Liver (tissue), 9 donors: ENCODE results near the gene PCF11. TPM values are rescaled to one million over a fixed set of nuclear protein-coding genes. Genes with fewer than 3 reads are reported as not detected.

Experiments
- DNase-seq: peaks from one replicate; pipeline ENCODE4 v3.0.0-alpha.2; 2017; ENCODE audit warnings: low spot score
- H3K27ac ChIP-seq, 2 donors: one replicate each; pipeline ENCODE4 v1.7.0; 2013; ENCODE audit warnings: inconsistent platforms in 2 of 2, low read length in 2 of 2, control low read depth in 1 of 2, low read depth in 1 of 2, mild to moderate bottlenecking in 1 of 2
- H3K27me3 ChIP-seq, 4 donors: one replicate each; pipeline versions ENCODE4 v1.6.1 to v1.7.0; 2013; ENCODE audit warnings: low read length in 3 of 4, inconsistent platforms in 1 of 4, mild to moderate bottlenecking in 1 of 4, moderate library complexity in 1 of 4; ENCODE audit not compliant: control insufficient read depth in 4 of 4, insufficient read depth in 4 of 4
- H3K36me3 ChIP-seq, 4 donors: one replicate each; pipeline versions ENCODE4 v1.6.1 to v1.7.0; 2013; ENCODE audit warnings: low read length in 3 of 4, mild to moderate bottlenecking in 3 of 4, low read depth in 1 of 4, moderate library complexity in 1 of 4; ENCODE audit not compliant: control insufficient read depth in 4 of 4, insufficient read depth in 3 of 4
- H3K4me1 ChIP-seq, 4 donors: one replicate each; pipeline versions ENCODE4 v1.6.1 to v1.7.0; 2013; ENCODE audit warnings: low read length in 3 of 4, mild to moderate bottlenecking in 3 of 4, moderate library complexity in 1 of 4; ENCODE audit not compliant: control insufficient read depth in 4 of 4, insufficient read depth in 4 of 4
- H3K4me3 ChIP-seq, 3 donors: one replicate each; pipeline versions ENCODE4 v1.6.1 to v1.7.0; 2013; ENCODE audit warnings: low read length in 3 of 3, control low read depth in 1 of 3, low read depth in 1 of 3, mild to moderate bottlenecking in 1 of 3
- H3K9ac ChIP-seq, 2 donors: one replicate each; pipeline ENCODE4 v1.7.0; 2013; ENCODE audit warnings: low read length in 2 of 2, mild to moderate bottlenecking in 2 of 2, moderate library complexity in 2 of 2, control low read depth in 1 of 2, low read depth in 1 of 2
- H3K9me3 ChIP-seq, 4 donors: one replicate each; pipeline versions ENCODE4 v1.6.1 to v1.7.0; 2013; ENCODE audit warnings: low read length in 3 of 4; ENCODE audit not compliant: control insufficient read depth in 4 of 4
- CTCF ChIP-seq: fragments of 150-350 bp; IDR thresholded peaks from 2 replicates; pipeline ENCODE4 v1.5.1; 2017; ENCODE audit warnings: improper control_type of control experiment, low read depth, low read length; ENCODE audit not compliant: missing input control
- EGR1 ChIP-seq, 2 donors: IDR thresholded peaks; 2 replicates each; pipeline ENCODE4 v1.6.1; 2016 to 2018; ENCODE audit warnings: antibody characterized with exemption in 2 of 2, low read depth in 2 of 2
- FOXA1 ChIP-seq: IDR thresholded peaks from 2 replicates; pipeline ENCODE4 v1.6.1; 2016; ENCODE audit warnings: antibody characterized with exemption
- FOXA2 ChIP-seq: IDR thresholded peaks from 2 replicates; pipeline ENCODE4 v1.6.1; 2016; ENCODE audit warnings: antibody characterized with exemption
- GABPA ChIP-seq, 2 donors: IDR thresholded peaks in 1 of 2; conservative IDR thresholded peaks in 1 of 2; 2 replicates each; pipeline ENCODE4 v1.6.1; 2016; ENCODE audit warnings: antibody characterized with exemption in 2 of 2, mild to moderate bottlenecking in 1 of 2, moderate library complexity in 1 of 2
- HNF4A ChIP-seq, 2 donors: conservative IDR thresholded peaks; 2 replicates each; pipeline ENCODE4 v1.6.1; 2016; ENCODE audit warnings: antibody characterized with exemption in 2 of 2, mild to moderate bottlenecking in 2 of 2
- HNF4G ChIP-seq: IDR thresholded peaks from 2 replicates; pipeline ENCODE4 v1.6.1; 2016; ENCODE audit warnings: antibody characterized with exemption
- JUND ChIP-seq, 2 donors: IDR thresholded peaks; 2 replicates each; pipeline ENCODE4 v1.6.1; 2016; ENCODE audit warnings: antibody characterized with exemption in 2 of 2
- NR2F2 ChIP-seq: IDR thresholded peaks from 2 replicates; pipeline ENCODE4 v1.6.1; 2016; ENCODE audit warnings: antibody characterized with exemption
- RAD21 ChIP-seq, 2 donors: IDR thresholded peaks; 2 replicates each; pipeline ENCODE4 v1.6.1; 2016; ENCODE audit warnings: antibody characterized with exemption in 2 of 2, mild to moderate bottlenecking in 2 of 2
- RXRA ChIP-seq, 2 donors: IDR thresholded peaks; 2 replicates each; pipeline ENCODE4 v1.6.1; 2017 to 2018; ENCODE audit warnings: antibody characterized with exemption in 2 of 2, mild to moderate bottlenecking in 1 of 2
- SP1 ChIP-seq: IDR thresholded peaks from 2 replicates; pipeline ENCODE4 v1.6.1; 2018; ENCODE audit warnings: antibody characterized with exemption, mild to moderate bottlenecking
- TAF1 ChIP-seq: conservative IDR thresholded peaks from 2 replicates; pipeline ENCODE4 v1.6.1; 2016; ENCODE audit warnings: antibody characterized with exemption, mild to moderate bottlenecking
- YY1 ChIP-seq: IDR thresholded peaks from 2 replicates; pipeline ENCODE4 v1.6.1; 2016; ENCODE audit warnings: antibody characterized with exemption, mild to moderate bottlenecking
- ZBTB33 ChIP-seq: IDR thresholded peaks from 2 replicates; pipeline ENCODE4 v1.6.1; 2016; ENCODE audit warnings: antibody characterized with exemption
- WGBS: extraction: QIAGEN DNeasy Blood & Tissue Kit; methylation state at CpG from one replicate; pipeline ENCODE4 v1.1.7; 2013; 5-methylcytosine and 5-hydroxymethylcytosine counted together
- polyA plus RNA-seq, 2 donors: library from polyadenylated mRNA; stranded (reverse) in 1 of 2; unstranded in 1 of 2; fragments of 200-250 nt in 1 of 2; fragments of >200 nt in 1 of 2; fragmentation: Nextera tagmentation in 1 of 2; extraction: Ambion mirVana in 1 of 2; gene quantifications; one replicate each; pipeline versions ENCODE4 v1.2.1 to v1.2.3, GENCODE V29; 2013 to 2015
- total RNA-seq, 2 donors: library from RNA; depleted of rRNA; stranded (reverse); fragments of >200 nt; gene quantifications; one replicate each; pipeline ENCODE4 v1.2.3, GENCODE V29; 2014
- TF ChIP-seq, protein P1 (sequence below): IDR thresholded peaks from 2 replicates; pipeline ENCODE4 v1.6.1; 2016; ENCODE audit warnings: antibody characterized with exemption, mild to moderate bottlenecking
- TF ChIP-seq, protein P2 (sequence below): IDR thresholded peaks from 2 replicates; pipeline ENCODE4 v1.6.1; 2016; ENCODE audit warnings: antibody characterized with exemption
- donor health status: healthy.
- donor health status: healthy.
- donor health status: healthy.
- donor health status: healthy.
- donor health status: healthy.

PCF11 gene
- total and polyA plus RNA-seq, 4 donors = 5.9 to 39.7 (median 19.0) TPM

- Histone ChIP-seq H3K4me1 (peaks cover 9 to 46% (median 16%) of the 10 kb centered on the region in 4 donors), H3K36me3 (peaks cover 0 to 1% (median 0%) of the 10 kb centered on the region in 4 donors), H3K4me3 (peak overlapping the region; percentile 85 to 95 (median 90)), H3K27ac (peak overlapping the region; percentile 32 to 99), H3K9me3 (no peaks in the 10 kb centered on the region), H3K27me3 (no peaks in the 10 kb centered on the region), H3K9ac (peak overlapping the region; percentile 99)
- DNase-seq = no peak
- TF ChIP-seq YY1 = no peak
- TF ChIP-seq JUND (IDR thresholded peaks at IDR 0.05) = peak in 1 of 2 donors; percentile 12
- 10% methylated on average over 15 of the region's 15 CpGs for WGBS
Observed at GRCh38 chr11:83158965-83159901, 2.3 kb downstream of the PCF11 start.

DNA sequence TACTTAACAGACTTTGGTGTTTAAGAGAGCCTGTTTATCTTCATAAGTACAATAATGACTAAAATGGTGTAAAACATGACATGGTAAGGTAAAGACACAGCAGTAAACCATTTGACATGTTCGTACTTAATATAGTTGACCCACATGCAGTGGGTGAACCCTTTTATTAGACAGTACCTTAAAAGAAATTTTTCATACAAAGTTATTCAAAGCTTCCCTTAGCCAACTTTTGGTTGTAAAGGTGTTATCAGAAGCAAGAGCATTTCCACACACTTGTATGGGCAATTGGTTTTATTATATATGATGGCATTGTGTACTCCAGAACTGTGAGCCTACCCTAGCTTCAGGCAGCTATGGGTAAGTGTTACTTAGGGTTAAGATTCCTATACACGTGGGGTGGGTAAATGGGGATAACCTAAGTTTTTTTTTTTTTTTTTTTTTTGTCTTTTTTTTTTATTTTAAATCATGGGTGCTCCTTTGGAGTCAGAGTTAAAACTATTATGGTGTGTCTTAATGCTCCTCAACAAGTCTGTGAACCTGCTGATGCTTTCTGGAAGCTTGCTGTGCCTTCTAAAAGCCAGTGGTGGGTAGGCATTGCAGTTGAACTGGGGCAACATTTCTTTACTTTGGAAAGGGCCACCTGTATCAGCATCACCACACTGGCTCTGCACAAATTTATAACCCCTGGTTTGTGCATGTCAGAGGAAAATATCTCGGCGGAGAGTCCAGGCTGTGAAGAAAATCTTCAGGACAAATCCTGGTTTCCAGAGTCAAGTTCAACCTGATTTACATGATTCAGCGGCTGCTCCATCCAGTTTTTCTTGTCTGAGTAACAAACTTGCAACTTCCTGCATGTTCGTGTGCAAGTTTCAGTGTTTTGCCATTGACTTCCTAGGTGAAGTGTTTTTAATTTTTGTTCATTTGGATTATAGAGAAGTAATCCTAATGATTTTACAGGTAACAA is 3.3 kb downstream of the PCF11 start:
- TF ChIP-seq JUND (IDR thresholded peaks at IDR 0.05) (no peak), SP1 (no peak), HNF4A (conservative IDR thresholded peaks at IDR 0.05) (no peak), RAD21 (IDR thresholded peaks at IDR 0.05) (no peak), ZBTB33 (no peak), NR2F2 (no peak), FOXA1 (no peak), RXRA (IDR thresholded peaks at IDR 0.05) (no peak), YY1 (no peak), CTCF (no peak), HNF4G (no peak), FOXA2 (no peak), TAF1 (no peak), GABPA (IDR thresholded peaks at IDR 0.05 in 1 of 2, conservative IDR thresholded peaks at IDR 0.05 in 1 of 2) (no peak), EGR1 (IDR thresholded peaks at IDR 0.05; ENCODE audit: low read depth in 2 of 2) (no peak)
- TF ChIP-seq, protein P1, sequence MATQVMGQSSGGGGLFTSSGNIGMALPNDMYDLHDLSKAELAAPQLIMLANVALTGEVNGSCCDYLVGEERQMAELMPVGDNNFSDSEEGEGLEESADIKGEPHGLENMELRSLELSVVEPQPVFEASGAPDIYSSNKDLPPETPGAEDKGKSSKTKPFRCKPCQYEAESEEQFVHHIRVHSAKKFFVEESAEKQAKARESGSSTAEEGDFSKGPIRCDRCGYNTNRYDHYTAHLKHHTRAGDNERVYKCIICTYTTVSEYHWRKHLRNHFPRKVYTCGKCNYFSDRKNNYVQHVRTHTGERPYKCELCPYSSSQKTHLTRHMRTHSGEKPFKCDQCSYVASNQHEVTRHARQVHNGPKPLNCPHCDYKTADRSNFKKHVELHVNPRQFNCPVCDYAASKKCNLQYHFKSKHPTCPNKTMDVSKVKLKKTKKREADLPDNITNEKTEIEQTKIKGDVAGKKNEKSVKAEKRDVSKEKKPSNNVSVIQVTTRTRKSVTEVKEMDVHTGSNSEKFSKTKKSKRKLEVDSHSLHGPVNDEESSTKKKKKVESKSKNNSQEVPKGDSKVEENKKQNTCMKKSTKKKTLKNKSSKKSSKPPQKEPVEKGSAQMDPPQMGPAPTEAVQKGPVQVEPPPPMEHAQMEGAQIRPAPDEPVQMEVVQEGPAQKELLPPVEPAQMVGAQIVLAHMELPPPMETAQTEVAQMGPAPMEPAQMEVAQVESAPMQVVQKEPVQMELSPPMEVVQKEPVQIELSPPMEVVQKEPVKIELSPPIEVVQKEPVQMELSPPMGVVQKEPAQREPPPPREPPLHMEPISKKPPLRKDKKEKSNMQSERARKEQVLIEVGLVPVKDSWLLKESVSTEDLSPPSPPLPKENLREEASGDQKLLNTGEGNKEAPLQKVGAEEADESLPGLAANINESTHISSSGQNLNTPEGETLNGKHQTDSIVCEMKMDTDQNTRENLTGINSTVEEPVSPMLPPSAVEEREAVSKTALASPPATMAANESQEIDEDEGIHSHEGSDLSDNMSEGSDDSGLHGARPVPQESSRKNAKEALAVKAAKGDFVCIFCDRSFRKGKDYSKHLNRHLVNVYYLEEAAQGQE = no peak
- TF ChIP-seq, protein P2, sequence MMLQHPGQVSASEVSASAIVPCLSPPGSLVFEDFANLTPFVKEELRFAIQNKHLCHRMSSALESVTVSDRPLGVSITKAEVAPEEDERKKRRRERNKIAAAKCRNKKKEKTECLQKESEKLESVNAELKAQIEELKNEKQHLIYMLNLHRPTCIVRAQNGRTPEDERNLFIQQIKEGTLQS = no peak
- H3K4me3 ChIP-seq = peak overlapping the region; percentile 85 to 95 (median 90)
- WGBS = 30% methylated on average over 6 of the region's 6 CpGs
- peaks cover 9 to 46% (median 16%) of the 10 kb centered on the region in 4 donors for H3K4me1 ChIP-seq
- peaks cover 1 to 7% (median 3%) of the 10 kb centered on the region in 4 donors for H3K36me3 ChIP-seq
- no peaks in the 10 kb centered on the region for H3K27me3 ChIP-seq
- peak overlapping the region; percentile 99 for H3K9ac ChIP-seq
- H3K27ac ChIP-seq = peak overlapping the region; percentile 14 to 50
- no peak for DNase-seq
- no peaks in the 10 kb centered on the region for H3K9me3 ChIP-seq
